Neural cell (in vitro differentiated cells): ENCODE measurements around the gene GAPDH. TPM values are rescaled to one million over a fixed set of nuclear protein-coding genes. Genes with fewer than 3 reads are reported as not detected.

Experiments used
- H2AFZ ChIP-seq: fragments of 200-600, 300-800 bp; sonication (generic), shearing (Covaris generic); 2 replicates; pipeline ENCODE4 v1.6.0; 2014; ENCODE audit warnings: low read depth, mild to moderate bottlenecking, antibody characterized with exemption, low read length, moderate library complexity
- H3F3A ChIP-seq: fragments of 200-600 bp; shearing (Covaris generic); 2 replicates; pipeline ENCODE4 v1.6.1; 2016; ENCODE audit warnings: mild to moderate bottlenecking, moderate library complexity, mixed read lengths, antibody characterized with exemption, low read length; ENCODE audit not compliant: insufficient read depth, poor library complexity, severe bottlenecking
- H3K27ac ChIP-seq: fragments of 200-600, 300-800 bp; sonication (generic), shearing (Covaris generic); 2 replicates; pipeline ENCODE4 v1.5.1; 2014; ENCODE audit warnings: mild to moderate bottlenecking, low read length, moderate library complexity
- H3K27me3 ChIP-seq: fragments of 300-800, 200-600 bp; sonication (generic), shearing (Covaris generic); 2 replicates; pipeline ENCODE4 v1.6.0; 2014; ENCODE audit warnings: mild to moderate bottlenecking, low read depth, low read length, moderate library complexity; ENCODE audit not compliant: insufficient read depth
- H3K36me3 ChIP-seq: fragments of 300-800, 200-600 bp; sonication (generic), shearing (Covaris generic); 2 replicates; pipeline ENCODE4 v1.5.1; 2014; ENCODE audit warnings: mild to moderate bottlenecking, antibody characterized with exemption, low read length, moderate library complexity; ENCODE audit not compliant: insufficient read depth
- H3K4me2 ChIP-seq: fragments of 300-800, 200-600 bp; sonication (generic), shearing (Covaris generic); 2 replicates; pipeline ENCODE4 v1.6.0; 2014; ENCODE audit warnings: mild to moderate bottlenecking, low read length
- H3K4me3 ChIP-seq: fragments of 300-800, 200-600 bp; sonication (generic), shearing (Covaris generic); 2 replicates; pipeline ENCODE4 v1.5.1; 2014; ENCODE audit warnings: mild to moderate bottlenecking, low read length, moderate library complexity
- H3K79me2 ChIP-seq: fragments of 200-600 bp; shearing (Covaris generic); replicated peaks from 2 replicates; pipeline ENCODE4 v1.6.0; 2014; ENCODE audit warnings: mild to moderate bottlenecking, low read length, moderate library complexity; ENCODE audit not compliant: insufficient read depth
- H3K9ac ChIP-seq: fragments of 300-800, 200-600 bp; sonication (generic), shearing (Covaris generic); 2 replicates; pipeline ENCODE4 v1.6.1; 2016; ENCODE audit warnings: mild to moderate bottlenecking, low read length, mixed read lengths
- H3K9me2 ChIP-seq: fragments of 200-600 bp; shearing (Covaris generic); 2 replicates; pipeline ENCODE4 v1.6.1; 2016; ENCODE audit warnings: mild to moderate bottlenecking, low read length, mixed read lengths; ENCODE audit not compliant: insufficient read depth
- H3K9me3 ChIP-seq: fragments of 200-600, 300-800 bp; sonication (generic), shearing (Covaris generic); 2 replicates; pipeline ENCODE4 v1.6.1; 2016; ENCODE audit warnings: mild to moderate bottlenecking, mixed run types, low read length, moderate library complexity, mixed read lengths
- H4K20me1 ChIP-seq: fragments of 200-600 bp; shearing (Covaris generic); 2 replicates; pipeline ENCODE4 v1.6.1; 2016; ENCODE audit warnings: mild to moderate bottlenecking, mixed run types; ENCODE audit not compliant: insufficient read depth
- EP300 ChIP-seq: fragments of 450-650 bp; conservative IDR thresholded peaks from 2 replicates; pipeline ENCODE4 v1.6.1; 2014; ENCODE audit warnings: antibody characterized with exemption, mild to moderate bottlenecking, moderate library complexity; ENCODE audit not compliant: poor library complexity, severe bottlenecking
- EZH2 ChIP-seq: fragments of 200-600, 300-800 bp; shearing (Covaris generic), sonication (generic); IDR thresholded peaks from 2 replicates; pipeline ENCODE4 v1.6.1; 2014; ENCODE audit warnings: antibody characterized with exemption, low read length, borderline replicate concordance, mild to moderate bottlenecking; ENCODE audit not compliant: insufficient read depth, poor library complexity, severe bottlenecking
- MXI1 ChIP-seq: fragments of 450-650 bp; conservative IDR thresholded peaks from 2 replicates; pipeline ENCODE4 v1.6.1; 2014; ENCODE audit warnings: antibody characterized with exemption, mild to moderate bottlenecking; ENCODE audit not compliant: poor library complexity, severe bottlenecking
- POLR2AphosphoS5 ChIP-seq: IDR thresholded peaks from 2 replicates; pipeline ENCODE4 v1.6.1; 2012
- RAD21 ChIP-seq: fragments of 450-650 bp; conservative IDR thresholded peaks from 2 replicates; pipeline ENCODE4 v1.6.1; 2014; ENCODE audit warnings: antibody characterized with exemption, mild to moderate bottlenecking, moderate library complexity
- REST ChIP-seq: IDR thresholded peaks from 2 replicates; pipeline ENCODE4 v1.6.1; 2012; ENCODE audit warnings: borderline replicate concordance
- SMC3 ChIP-seq: fragments of 450-650 bp; conservative IDR thresholded peaks from 2 replicates; pipeline ENCODE4 v1.6.1; 2014; ENCODE audit warnings: antibody characterized with exemption, mild to moderate bottlenecking, moderate library complexity; ENCODE audit not compliant: poor library complexity
- TAF1 ChIP-seq: IDR thresholded peaks from 2 replicates; pipeline ENCODE4 v1.6.1; 2012; ENCODE audit warnings: low read depth
- polyA plus RNA-seq: library from polyadenylated mRNA; depleted of rRNA; stranded (reverse); fragments of >200 nt; gene quantifications from 2 replicates; pipeline ENCODE4 v1.2.3, GENCODE V29; 2014
- TF ChIP-seq, protein P1 (sequence below): fragments of 450-650 bp; IDR thresholded peaks from 2 replicates; pipeline ENCODE4 v1.5.1; 2014; ENCODE audit warnings: antibody characterized with exemption, mild to moderate bottlenecking, moderate library complexity; ENCODE audit not compliant: poor library complexity, severe bottlenecking

The GAPDH gene
- polyA plus RNA-seq, 1 donor from 2014 or later = 1,673 TPM

GRCh38 chr12:6539707-6540134 lies 5.4 kb downstream of the GAPDH start:
- no peak overlapping the region for H3K4me3 ChIP-seq
- H3K36me3 ChIP-seq = peaks cover 11% of the 10 kb centered on the region
- no peaks in the 10 kb centered on the region for H3F3A ChIP-seq
- TF ChIP-seq MXI1 (no peak), REST (no peak), RAD21 (no peak), POLR2AphosphoS5 (no peak), SMC3 (no peak), EP300 (no peak), EZH2 (no peak), TAF1 (no peak)
- TF ChIP-seq, protein P1, sequence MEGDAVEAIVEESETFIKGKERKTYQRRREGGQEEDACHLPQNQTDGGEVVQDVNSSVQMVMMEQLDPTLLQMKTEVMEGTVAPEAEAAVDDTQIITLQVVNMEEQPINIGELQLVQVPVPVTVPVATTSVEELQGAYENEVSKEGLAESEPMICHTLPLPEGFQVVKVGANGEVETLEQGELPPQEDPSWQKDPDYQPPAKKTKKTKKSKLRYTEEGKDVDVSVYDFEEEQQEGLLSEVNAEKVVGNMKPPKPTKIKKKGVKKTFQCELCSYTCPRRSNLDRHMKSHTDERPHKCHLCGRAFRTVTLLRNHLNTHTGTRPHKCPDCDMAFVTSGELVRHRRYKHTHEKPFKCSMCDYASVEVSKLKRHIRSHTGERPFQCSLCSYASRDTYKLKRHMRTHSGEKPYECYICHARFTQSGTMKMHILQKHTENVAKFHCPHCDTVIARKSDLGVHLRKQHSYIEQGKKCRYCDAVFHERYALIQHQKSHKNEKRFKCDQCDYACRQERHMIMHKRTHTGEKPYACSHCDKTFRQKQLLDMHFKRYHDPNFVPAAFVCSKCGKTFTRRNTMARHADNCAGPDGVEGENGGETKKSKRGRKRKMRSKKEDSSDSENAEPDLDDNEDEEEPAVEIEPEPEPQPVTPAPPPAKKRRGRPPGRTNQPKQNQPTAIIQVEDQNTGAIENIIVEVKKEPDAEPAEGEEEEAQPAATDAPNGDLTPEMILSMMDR = no peak
- peaks cover 9% of the 10 kb centered on the region for H4K20me1 ChIP-seq
- H3K9ac ChIP-seq = no peak overlapping the region
- H2AFZ ChIP-seq = no peak overlapping the region
- no peaks in the 10 kb centered on the region for H3K9me2 ChIP-seq
- no peak overlapping the region for H3K4me2 ChIP-seq
- no peaks in the 10 kb centered on the region for H3K27me3 ChIP-seq
- no peak overlapping the region for H3K27ac ChIP-seq
- H3K79me2 ChIP-seq = peaks cover 19% of the 10 kb centered on the region
- H3K9me3 ChIP-seq = no peaks in the 10 kb centered on the region

DNA sequence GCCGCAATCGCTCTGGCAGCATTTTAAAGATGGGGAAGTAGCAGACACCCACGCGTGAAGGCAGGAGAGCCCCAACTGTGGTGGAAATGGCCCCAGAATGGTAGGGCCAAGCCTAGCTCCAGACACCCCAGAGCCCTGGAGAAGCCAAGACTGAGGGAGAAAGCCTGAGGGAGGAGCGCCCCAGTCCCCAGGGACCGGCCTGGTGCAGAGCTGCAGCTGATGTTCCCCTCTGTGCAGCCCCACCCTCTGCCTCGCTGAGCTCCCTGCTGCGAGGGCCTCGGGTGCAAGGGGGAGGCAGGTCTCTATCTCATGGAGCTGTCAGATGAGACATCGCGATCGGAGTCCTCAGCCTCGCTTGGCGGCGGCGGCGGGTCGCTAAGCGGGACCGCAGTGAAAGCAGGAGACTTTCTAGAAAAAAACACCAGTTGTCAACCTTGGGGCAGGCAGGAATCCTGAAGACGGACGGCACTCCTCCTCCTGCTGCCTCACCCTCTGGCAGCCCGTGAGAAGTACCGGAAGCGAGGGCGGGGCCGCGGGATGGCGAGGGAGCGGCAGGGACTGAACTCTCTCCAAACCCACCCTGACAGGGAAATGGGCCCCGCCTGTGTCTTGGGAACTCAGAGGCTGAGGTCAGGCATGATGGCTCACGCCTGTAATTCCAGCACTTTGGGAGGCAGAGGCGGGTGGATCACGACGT lies 6.0 kb downstream of the GAPDH start:
- Histone ChIP-seq H2AFZ (no peak overlapping the region), H3K4me2 (no peak overlapping the region), H3K27me3 (no peaks in the 10 kb centered on the region), H3K79me2 (peaks cover 13% of the 10 kb centered on the region), H3K27ac (no peak overlapping the region), H3K9ac (no peak overlapping the region), H3K9me3 (no peaks in the 10 kb centered on the region), H3K9me2 (no peaks in the 10 kb centered on the region), H3F3A (no peaks in the 10 kb centered on the region), H4K20me1 (peaks cover 8% of the 10 kb centered on the region), H3K4me3 (no peak overlapping the region), H3K36me3 (peaks cover 11% of the 10 kb centered on the region)
- no peak for TF ChIP-seq EZH2
- no peak for TF ChIP-seq REST
- no peak for TF ChIP-seq EP300
- TF ChIP-seq RAD21 = no peak
- TF ChIP-seq TAF1 = no peak
- TF ChIP-seq SMC3 = no peak
- TF ChIP-seq MXI1 = no peak
- TF ChIP-seq, protein P1 = no peak
- TF ChIP-seq POLR2AphosphoS5 = no peak
